Mammary epithelial cell (primary cell): ENCODE measurements around the gene BMP4.

Experiments
- CTCF ChIP-seq, 2 donors: IDR thresholded peaks in 1 of 2; conservative IDR thresholded peaks in 1 of 2; 2 replicates each; pipeline ENCODE4 v1.5.1; 2011 to 2012; ENCODE audit warnings: inconsistent platforms in 2 of 2, low read length in 2 of 2, mild to moderate bottlenecking in 2 of 2, control low read depth in 1 of 2, low read depth in 1 of 2; ENCODE audit not compliant: insufficient read depth in 1 of 2; ENCODE audit errors: extremely low read depth in 1 of 2
- EZH2 ChIP-seq: IDR thresholded peaks from 2 replicates; pipeline ENCODE4 v1.6.1; 2012; ENCODE audit warnings: low read length, inconsistent platforms, borderline replicate concordance

DNA sequence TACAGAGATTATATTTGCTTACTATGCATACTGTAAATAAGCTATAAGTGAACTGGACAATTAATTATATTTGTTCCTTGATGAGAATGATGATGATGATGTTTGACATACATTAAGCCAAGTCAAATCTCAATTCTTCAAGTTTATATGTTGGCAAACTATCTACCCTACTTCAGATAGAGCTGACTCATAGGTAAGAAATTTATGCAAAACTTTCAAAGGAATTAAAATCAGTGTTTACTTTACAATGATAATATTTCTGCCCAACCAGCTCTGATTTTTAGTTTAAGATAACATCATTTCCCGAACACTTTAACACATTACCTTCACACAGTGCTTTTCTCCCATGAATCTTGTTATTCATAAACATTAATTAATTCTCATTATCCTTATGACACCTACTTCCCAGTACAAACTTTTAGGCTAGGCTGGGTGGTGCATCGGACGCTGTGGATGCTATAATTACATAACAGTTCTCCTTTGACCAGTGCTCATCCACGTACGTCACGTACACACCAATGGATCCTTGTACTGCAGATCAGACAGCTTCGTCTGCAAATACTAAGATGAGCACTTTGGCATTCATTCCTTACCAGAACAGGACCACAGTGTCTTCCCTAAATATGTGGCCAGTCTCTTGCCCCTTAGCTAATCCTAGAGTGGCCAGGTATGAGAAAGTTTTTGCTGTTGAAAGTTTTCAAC lies 18.3 kb downstream of the BMP4 start:
- TF ChIP-seq CTCF (conservative IDR thresholded peaks at IDR 0.05 in 1 of 2, IDR thresholded peaks at IDR 0.05 in 1 of 2; ENCODE audit: extremely low read depth in 1 of 2, insufficient read depth in 1 of 2, low read depth in 1 of 2, low read length in 2 of 2) (no peak), EZH2 (no peak)
